ENCODE measurements around the gene PLLP. TPM values are rescaled to one million over a fixed set of nuclear protein-coding genes. Genes with fewer than 3 reads are reported as not detected.

PLLP gene
- total RNA-seq, 1 donor from 2014 or later, result 4.9 TPM

- H3K9me3 Mint-ChIP-seq, result no peaks in the 10 kb centered on the region
These were observed 52.6 kb downstream of the PLLP start for GRCh38 chr16:57231821-57232350.

GRCh38 chr16:57229079-57229478 is 55.4 kb downstream of the PLLP start:
- no peak for TF ChIP-seq CTCF (conservative IDR thresholded peaks at IDR 0.05)
- no peaks in the 10 kb centered on the region for H3K4me1 Mint-ChIP-seq (ENCODE audit: unreplicated experiment)
- H3K27ac Mint-ChIP-seq, result no peak overlapping the region
- no peaks in the 10 kb centered on the region for H3K9me3 Mint-ChIP-seq
- no peak for DNase-seq (ENCODE audit: extremely low spot score, unreplicated experiment)
- no peak overlapping the region for H3K4me3 Mint-ChIP-seq
- H3K36me3 Mint-ChIP-seq, result peaks cover 34% of the 10 kb centered on the region
- H3K27me3 Mint-ChIP-seq, result no peaks in the 10 kb centered on the region

More at GRCh38 chr16:57231821-57232350, 52.6 kb downstream of the PLLP start:
- Mint-ChIP-seq H3K4me1 (ENCODE audit: unreplicated experiment) (no peaks in the 10 kb centered on the region), H3K27me3 (no peaks in the 10 kb centered on the region), H3K27ac (no peak overlapping the region), H3K4me3 (no peak overlapping the region), H3K36me3 (peaks cover 40% of the 10 kb centered on the region)
- TF ChIP-seq CTCF (conservative IDR thresholded peaks at IDR 0.05), result no peak
- DNase-seq (ENCODE audit: extremely low spot score, unreplicated experiment), result no peak

- TF ChIP-seq CTCF (conservative IDR thresholded peaks at IDR 0.05), result no peak
- Mint-ChIP-seq H3K27me3 (no peaks in the 10 kb centered on the region), H3K36me3 (peaks cover 23% of the 10 kb centered on the region), H3K4me1 (ENCODE audit: unreplicated experiment) (no peaks in the 10 kb centered on the region), H3K9me3 (no peaks in the 10 kb centered on the region), H3K4me3 (no peak overlapping the region), H3K27ac (no peak overlapping the region)
- no peak for DNase-seq (ENCODE audit: extremely low spot score, unreplicated experiment)
These were observed 57.5 kb downstream of the PLLP start for GRCh38 chr16:57226701-57227621.

GRCh38 chr16:57225978-57226377 is 58.5 kb downstream of the PLLP start:
- H3K27ac Mint-ChIP-seq, result no peak overlapping the region
- TF ChIP-seq CTCF (conservative IDR thresholded peaks at IDR 0.05), result no peak
- H3K9me3 Mint-ChIP-seq, result no peaks in the 10 kb centered on the region
- no peak overlapping the region for H3K4me3 Mint-ChIP-seq
- H3K36me3 Mint-ChIP-seq, result peaks cover 25% of the 10 kb centered on the region
- DNase-seq (ENCODE audit: extremely low spot score, unreplicated experiment), result no peak
- H3K27me3 Mint-ChIP-seq, result no peaks in the 10 kb centered on the region
- no peaks in the 10 kb centered on the region for H3K4me1 Mint-ChIP-seq (ENCODE audit: unreplicated experiment)

- no peak for TF ChIP-seq CTCF (conservative IDR thresholded peaks at IDR 0.05)
- no peaks in the 10 kb centered on the region for H3K9me3 Mint-ChIP-seq
- H3K4me3 Mint-ChIP-seq, result no peak overlapping the region
- no peak for DNase-seq (ENCODE audit: extremely low spot score, unreplicated experiment)
- no peak overlapping the region for H3K27ac Mint-ChIP-seq
- H3K4me1 Mint-ChIP-seq (ENCODE audit: unreplicated experiment), result no peaks in the 10 kb centered on the region
- H3K27me3 Mint-ChIP-seq, result no peaks in the 10 kb centered on the region
- H3K36me3 Mint-ChIP-seq, result peaks cover 24% of the 10 kb centered on the region
These were observed 59.7 kb downstream of the PLLP start for GRCh38 chr16:57224651-57225335.

Data from type B pancreatic cell (in vitro differentiated cells).